T-helper 17 cell (primary cell): ENCODE measurements around the gene HSD3B1. TPM values are rescaled to one million over a fixed set of nuclear protein-coding genes. Genes with fewer than 3 reads are reported as not detected.
"Not testable (repeated sequence)": the region's sequence is repeated elsewhere in the genome, so short reads cannot be mapped to it uniquely, and the experiment has no call there.

Source experiments
- ATAC-seq: fragments of 150-1000 bp; cut with Tn5 transposase; 2 replicates; pipeline ENCODE4 v1.10.0; 2021; ENCODE audit warnings: mild to moderate bottlenecking, moderate library complexity
- DNase-seq, 3 donors: peaks; one replicate each; pipeline versions ENCODE4 v3.0.0 to v3.0.0-alpha.2; 2020 to 2021
- H3K9me3 ChIP-seq: one replicate; pipeline ENCODE4 v1.7.0; 2013; ENCODE audit warnings: low read length, mild to moderate bottlenecking; ENCODE audit not compliant: control insufficient read depth, poor library complexity, severe bottlenecking
- H3K27ac Mint-ChIP-seq: one replicate; pipeline ENCODE4 v1.8.0; 2022; ENCODE audit warnings: mild to moderate bottlenecking, moderate library complexity, mixed read lengths
- H3K27me3 Mint-ChIP-seq: one replicate; pipeline ENCODE4 v1.8.0; 2022; ENCODE audit warnings: mixed read lengths
- H3K36me3 Mint-ChIP-seq: one replicate; pipeline ENCODE4 v1.8.0; 2022; ENCODE audit warnings: low read depth, mixed read lengths
- H3K4me1 Mint-ChIP-seq: one replicate; pipeline ENCODE4 v1.8.0; 2022; ENCODE audit warnings: mild to moderate bottlenecking, mixed read lengths
- H3K4me3 Mint-ChIP-seq: one replicate; pipeline ENCODE4 v1.8.0; 2022; ENCODE audit warnings: mild to moderate bottlenecking, moderate library complexity, mixed read lengths
- total RNA-seq, 4 donors: library from RNA in 2 of 4; stranded (reverse) in 2 of 4; gene quantifications; one replicate each; pipeline ENCODE4 v1.2.3 and lab custom pipeline; 2022 to 2026

HSD3B1 gene
- total RNA-seq, 2 donors from 2014 or later: not detected

DNA sequence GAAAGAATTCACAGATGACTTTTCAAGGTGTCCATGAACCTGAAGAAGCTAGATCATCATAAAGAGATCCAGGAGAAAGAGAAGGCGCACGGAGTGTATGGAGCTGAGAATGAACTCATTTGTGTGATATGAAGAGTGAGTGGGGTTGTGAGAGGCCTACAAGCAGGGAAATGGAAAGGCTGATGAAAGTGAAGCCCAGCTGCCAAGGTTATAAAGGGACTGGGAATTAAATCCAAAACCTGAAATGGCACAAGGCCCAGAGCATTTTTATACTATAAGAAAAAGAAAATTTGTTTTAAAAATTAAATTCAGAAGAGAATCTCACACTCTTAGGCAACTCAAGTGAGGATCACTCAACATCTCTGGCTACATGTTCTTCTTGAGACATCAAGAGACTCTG lies 43.4 kb downstream of the HSD3B1 start:
- DNase-seq (no peak), ATAC-seq (no peak)
- H3K36me3 Mint-ChIP-seq: no peaks in the 10 kb centered on the region
- H3K4me3 Mint-ChIP-seq: no peak overlapping the region
- H3K27me3 Mint-ChIP-seq: peaks cover 23% of the 10 kb centered on the region
- H3K9me3 ChIP-seq: no peaks in the 10 kb centered on the region
- no peak overlapping the region for H3K27ac Mint-ChIP-seq
- H3K4me1 Mint-ChIP-seq: peaks cover 2% of the 10 kb centered on the region

DNA sequence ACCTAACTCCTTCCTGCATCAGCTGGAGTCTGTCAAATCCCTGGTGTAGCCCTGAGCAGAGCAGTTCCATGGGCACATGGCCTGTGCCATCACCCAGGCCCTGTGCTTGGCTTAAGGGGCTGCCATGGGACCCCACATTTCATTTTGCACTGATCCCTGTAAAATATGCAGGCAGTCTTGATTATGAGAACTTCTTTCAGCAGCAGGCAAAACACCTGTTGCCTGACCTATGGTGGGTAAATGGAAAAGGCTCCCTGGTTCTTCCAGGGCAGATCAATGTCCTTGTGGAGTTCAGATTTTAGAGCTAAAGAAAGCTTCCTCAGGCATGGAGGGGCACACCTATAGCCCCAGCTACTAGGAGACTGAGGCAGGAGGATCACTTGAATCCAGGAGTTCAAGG lies 44.2 kb downstream of the HSD3B1 start:
- ATAC-seq (no peak), DNase-seq (no peak)
- no peak overlapping the region for H3K27ac Mint-ChIP-seq
- H3K27me3 Mint-ChIP-seq: peaks cover 23% of the 10 kb centered on the region
- peaks cover 2% of the 10 kb centered on the region for H3K4me1 Mint-ChIP-seq
- H3K36me3 Mint-ChIP-seq: no peaks in the 10 kb centered on the region
- no peaks in the 10 kb centered on the region for H3K9me3 ChIP-seq
- H3K4me3 Mint-ChIP-seq: no peak overlapping the region

DNA sequence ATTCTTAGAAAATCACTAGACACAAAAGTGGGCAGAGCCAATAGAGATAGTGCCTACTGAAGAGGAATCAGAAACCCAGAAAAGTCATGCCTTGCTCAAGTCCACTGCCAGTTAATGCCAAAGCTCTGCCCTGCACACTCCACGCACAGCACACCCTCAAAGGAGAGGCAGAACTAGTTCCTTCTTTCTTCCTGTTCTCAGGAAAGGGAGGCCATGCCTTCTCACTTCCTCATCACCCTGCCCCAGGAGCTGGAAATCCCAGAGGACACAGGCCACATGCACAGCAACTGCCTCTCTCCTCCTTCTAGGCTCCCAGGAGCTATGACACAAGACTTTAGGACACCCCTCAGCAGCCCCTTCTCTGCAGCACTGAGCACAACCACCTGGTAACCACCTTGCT lies 45.6 kb downstream of the HSD3B1 start:
- H3K4me3 Mint-ChIP-seq, ATAC-seq, H3K4me1 Mint-ChIP-seq, H3K9me3 ChIP-seq, DNase-seq, H3K36me3 Mint-ChIP-seq, H3K27ac Mint-ChIP-seq: not testable (repeated sequence)
- H3K27me3 Mint-ChIP-seq: peaks cover 12% of the 10 kb centered on the region

DNA sequence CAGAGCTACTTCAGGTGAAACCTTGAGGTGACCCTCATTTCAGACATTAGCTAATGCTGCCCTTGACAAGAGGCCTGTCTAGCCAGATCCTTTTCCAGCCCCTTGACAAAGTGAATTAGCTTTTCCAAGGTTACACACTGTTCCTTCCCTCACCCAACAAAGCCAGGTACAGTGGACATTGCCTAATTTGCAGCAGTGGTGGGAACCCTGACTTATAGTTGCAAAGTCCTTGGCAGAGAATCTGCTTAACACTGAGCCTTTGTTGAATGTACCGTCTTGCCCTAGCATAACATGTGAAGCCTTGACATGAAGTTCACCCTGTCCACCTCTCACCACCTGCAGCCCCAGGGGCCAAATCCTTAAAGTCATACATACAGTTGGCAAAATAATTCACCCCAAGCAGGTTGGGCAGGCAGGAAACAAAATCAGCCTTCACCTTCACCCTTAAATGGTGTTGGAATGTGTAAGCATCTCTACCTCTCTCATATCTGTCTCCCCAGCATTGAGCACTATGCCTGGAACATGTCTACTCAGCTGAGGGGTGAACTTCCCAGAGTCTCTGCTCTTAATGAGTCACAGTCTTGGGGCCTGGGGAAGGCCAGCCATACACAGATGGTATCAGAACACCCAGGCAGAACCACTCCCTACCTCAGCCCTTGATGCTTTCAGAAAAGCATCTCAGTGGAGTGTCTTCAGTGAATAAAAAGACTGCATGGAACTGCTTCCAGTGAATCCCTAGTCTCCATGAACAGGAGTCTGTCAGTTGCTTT lies 46.5 kb downstream of the HSD3B1 start:
- H3K27me3 Mint-ChIP-seq: peaks cover 10% of the 10 kb centered on the region
- H3K36me3 Mint-ChIP-seq, ATAC-seq, H3K4me1 Mint-ChIP-seq, H3K4me3 Mint-ChIP-seq, DNase-seq, H3K27ac Mint-ChIP-seq, H3K9me3 ChIP-seq: not testable (repeated sequence)

DNA sequence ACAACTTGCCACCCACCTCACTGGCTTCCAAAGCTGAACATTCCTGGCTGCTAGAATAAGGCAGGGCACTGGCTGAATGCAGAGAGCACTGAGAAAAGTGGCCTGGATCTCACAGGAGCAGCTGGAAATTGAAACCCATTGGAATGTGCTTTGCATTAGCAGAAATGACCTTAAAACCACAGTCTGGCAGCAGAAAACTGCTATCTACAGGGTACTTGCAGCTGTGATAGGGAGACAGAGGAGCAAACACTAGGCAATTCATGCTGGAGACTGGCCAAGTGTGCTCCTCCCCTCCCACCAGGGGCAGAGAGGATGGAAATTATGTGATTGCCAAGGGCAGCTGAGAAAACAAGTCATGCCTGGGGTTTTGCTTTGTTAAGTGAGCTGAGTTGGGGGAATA lies 47.2 kb downstream of the HSD3B1 start:
- Mint-ChIP-seq H3K27me3 (peaks cover 12% of the 10 kb centered on the region), H3K4me1 (peaks cover 2% of the 10 kb centered on the region), H3K27ac (no peak overlapping the region), H3K4me3 (no peak overlapping the region), H3K36me3 (no peaks in the 10 kb centered on the region)
- H3K9me3 ChIP-seq: no peaks in the 10 kb centered on the region
- DNase-seq (no peak), ATAC-seq (no peak)

DNA sequence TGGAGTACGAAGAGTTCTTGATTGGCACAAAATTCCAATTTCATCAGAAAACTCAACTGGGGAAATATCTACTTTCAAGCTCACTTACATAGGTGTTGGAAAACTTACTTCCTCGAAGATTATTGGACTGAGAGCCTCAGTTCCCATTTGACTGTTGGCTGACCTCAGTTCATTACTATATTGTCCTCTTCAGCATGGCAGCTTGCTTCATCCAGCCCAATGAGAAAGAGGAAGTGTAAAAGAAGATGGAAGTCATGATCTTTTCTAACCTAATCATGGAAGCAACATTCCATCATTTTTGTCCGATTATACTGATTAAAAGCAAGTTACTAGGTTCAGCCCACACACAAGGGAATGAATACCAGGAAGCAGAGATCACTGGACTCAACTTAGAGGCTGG lies 49.4 kb downstream of the HSD3B1 start:
- H3K9me3 ChIP-seq: no peaks in the 10 kb centered on the region
- peaks cover 12% of the 10 kb centered on the region for H3K27me3 Mint-ChIP-seq
- H3K4me1 Mint-ChIP-seq: peaks cover 2% of the 10 kb centered on the region
- H3K4me3 Mint-ChIP-seq: no peak overlapping the region
- DNase-seq (no peak), ATAC-seq (no peak)
- no peak overlapping the region for H3K27ac Mint-ChIP-seq
- no peaks in the 10 kb centered on the region for H3K36me3 Mint-ChIP-seq

DNA sequence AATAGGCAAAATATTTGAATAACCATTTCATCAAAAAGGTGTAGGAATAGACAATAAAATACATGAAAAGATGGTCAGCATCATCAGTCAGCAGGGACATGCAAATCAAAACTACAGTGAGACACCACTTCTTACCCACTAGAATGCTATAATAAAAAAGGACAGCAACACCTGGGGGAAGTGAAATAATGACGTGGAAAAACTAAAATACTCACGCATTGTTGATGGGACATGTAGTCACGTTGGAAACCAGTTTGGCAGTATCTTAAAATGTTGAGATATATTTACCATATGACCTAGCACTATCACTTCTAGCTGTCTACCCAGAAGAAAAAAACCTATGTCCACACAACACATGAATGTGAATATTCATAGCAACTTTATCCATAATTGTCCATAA lies 53.4 kb downstream of the HSD3B1 start:
- not testable (repeated sequence) for H3K9me3 ChIP-seq, ATAC-seq, H3K4me1 Mint-ChIP-seq, H3K4me3 Mint-ChIP-seq, H3K27ac Mint-ChIP-seq, H3K36me3 Mint-ChIP-seq, DNase-seq
- H3K27me3 Mint-ChIP-seq: peaks cover 16% of the 10 kb centered on the region

DNA sequence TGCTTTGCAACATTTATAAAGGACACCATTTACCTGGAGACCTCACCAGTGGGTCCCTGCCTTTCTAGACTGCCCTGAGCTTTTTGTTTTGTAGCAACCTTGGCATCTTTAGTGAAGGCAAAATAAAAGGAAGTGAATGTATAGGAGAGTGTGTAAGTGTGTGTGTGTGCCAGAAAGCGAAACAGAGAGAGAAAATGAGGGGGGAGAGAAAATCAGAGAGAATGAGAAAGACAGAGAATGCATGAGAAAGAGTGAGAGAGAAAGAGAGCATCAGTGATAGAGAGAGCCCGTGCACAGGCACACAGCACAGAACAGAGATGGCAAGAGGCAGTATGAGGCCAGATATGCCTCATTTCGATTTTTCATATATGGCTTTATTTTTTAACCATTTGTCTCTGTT lies 57.5 kb downstream of the HSD3B1 start:
- Mint-ChIP-seq H3K27me3 (peaks cover 40% of the 10 kb centered on the region), H3K4me3 (peak overlapping the region; percentile 1), H3K27ac (no peak overlapping the region), H3K4me1 (peaks cover 2% of the 10 kb centered on the region), H3K36me3 (peaks cover 4% of the 10 kb centered on the region)
- no peak for DNase-seq
- no peaks in the 10 kb centered on the region for H3K9me3 ChIP-seq
- ATAC-seq: no peak

Other genes starting within 250 kb of the HSD3B1 start
- not detected for gene HAO2, start 138.4 kb upstream of the HSD3B1 start, total RNA-seq
- not detected for gene HSD3B2, start 92.1 kb upstream of the HSD3B1 start, total RNA-seq
- gene ZNF697, start 141.1 kb downstream of the HSD3B1 start, total RNA-seq: under 1 TPM in 1 of 2 donors, not detected in 1; 0.15 TPM
- gene PHGDH, start 204.7 kb downstream of the HSD3B1 start, total RNA-seq: 1 to 10 TPM; 1.2 to 2.5 TPM